T-helper 2 cell treated with Interferon-gamma antibody and Interleukin-4, amounts not matched to agents 5 μg/mL and 100 μg/mL, for 36 hours (primary cell): ENCODE results near the gene FOXI3.
"Not testable (repeated sequence)": the region's sequence is repeated elsewhere in the genome, so short reads cannot be mapped to it uniquely, and the experiment has no call there.

Source experiments
- DNase-seq: peaks from one replicate; pipeline ENCODE4 v3.0.0; 2021; ENCODE audit warnings: low spot score
- H3K27ac Mint-ChIP-seq: one replicate; pipeline ENCODE4 v1.8.0; 2021; ENCODE audit warnings: mild to moderate bottlenecking, mixed read lengths
- H3K27me3 Mint-ChIP-seq: one replicate; pipeline ENCODE4 v1.8.0; 2021; ENCODE audit warnings: low read depth, mixed read lengths
- H3K36me3 Mint-ChIP-seq: one replicate; pipeline ENCODE4 v1.8.0; 2021; ENCODE audit warnings: low read depth, mixed read lengths
- H3K4me1 Mint-ChIP-seq: one replicate; pipeline ENCODE4 v1.8.0; 2021; ENCODE audit warnings: low read depth, mixed read lengths
- H3K4me3 Mint-ChIP-seq: one replicate; pipeline ENCODE4 v1.8.0; 2022; ENCODE audit warnings: mild to moderate bottlenecking, moderate library complexity, mixed read lengths
- H3K9me3 Mint-ChIP-seq: one replicate; pipeline ENCODE4 v1.8.0; 2021; ENCODE audit warnings: mixed read lengths

FOXI3 gene

DNA sequence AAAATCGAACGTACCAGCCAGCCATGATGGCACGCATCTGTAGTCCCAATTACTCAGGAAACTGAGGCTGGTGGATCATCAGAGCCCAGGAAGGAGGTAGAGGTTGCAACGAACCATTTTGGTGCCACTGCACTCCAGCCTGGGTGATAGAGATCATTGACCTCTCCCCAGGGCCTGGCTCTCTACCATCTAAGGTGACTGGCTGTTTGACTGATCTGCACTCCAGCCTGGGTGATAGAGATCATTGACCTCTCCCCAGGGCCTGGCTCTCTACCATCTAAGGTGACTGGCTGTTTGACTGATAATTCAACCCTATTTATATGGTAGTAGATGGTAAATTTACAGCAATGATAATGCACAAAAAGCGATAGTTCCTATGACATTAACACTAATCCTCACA lies 43.6 kb downstream of the FOXI3 start:
- H3K27ac Mint-ChIP-seq, H3K9me3 Mint-ChIP-seq, DNase-seq, H3K4me3 Mint-ChIP-seq, H3K4me1 Mint-ChIP-seq, H3K27me3 Mint-ChIP-seq, H3K36me3 Mint-ChIP-seq: not testable (repeated sequence)

GRCh38 chr2:88400037-88400767 lies 52.3 kb downstream of the FOXI3 start:
- Mint-ChIP-seq H3K4me1 (no peaks in the 10 kb centered on the region), H3K27ac (no peak overlapping the region), H3K36me3 (no peaks in the 10 kb centered on the region), H3K27me3 (peaks cover 3% of the 10 kb centered on the region), H3K4me3 (no peak overlapping the region), H3K9me3 (no peaks in the 10 kb centered on the region)
- DNase-seq, result no peak

DNA sequence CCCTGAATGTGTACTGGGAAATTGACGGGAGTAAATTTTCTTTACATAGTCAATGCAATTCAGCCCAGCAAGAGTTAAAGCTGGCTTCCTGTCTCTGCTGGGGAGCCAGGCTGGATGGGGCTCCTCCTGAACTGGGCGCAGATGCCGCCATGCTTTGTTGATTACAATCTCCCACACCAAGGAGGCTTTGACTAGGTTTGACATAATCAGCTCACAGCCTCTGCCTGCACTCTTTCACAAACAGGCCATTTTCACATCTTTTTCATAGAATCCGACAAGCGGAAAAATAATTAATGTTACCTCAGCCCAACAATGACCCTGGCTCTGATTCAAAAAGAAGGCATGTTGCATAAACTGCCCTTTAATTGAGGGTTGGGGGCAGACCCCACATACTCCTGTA lies 54.3 kb downstream of the FOXI3 start:
- no peaks in the 10 kb centered on the region for H3K36me3 Mint-ChIP-seq
- peaks cover 3% of the 10 kb centered on the region for H3K27me3 Mint-ChIP-seq
- no peak for DNase-seq
- no peak overlapping the region for H3K4me3 Mint-ChIP-seq
- H3K27ac Mint-ChIP-seq, result no peak overlapping the region
- no peaks in the 10 kb centered on the region for H3K4me1 Mint-ChIP-seq
- H3K9me3 Mint-ChIP-seq, result no peaks in the 10 kb centered on the region
